Measurements from ENCODE around the gene TEDC1. TPM values are rescaled to one million over a fixed set of nuclear protein-coding genes. Genes with fewer than 3 reads are reported as not detected.

TEDC1 gene
- total and polyA plus RNA-seq, 3 experiments from 2014 or later: 14.7 to 56.5 (median 52.1) TPM

- Mint-ChIP-seq H3K36me3 (peaks cover 0 to 13% (median 0%) of the 10 kb centered on the region in 3 donors), H3K4me1 (peaks cover 0 to 10% (median 0%) of the 10 kb centered on the region in 3 donors), H3K27ac (no peak overlapping the region), H3K9me3 (no peaks in the 10 kb centered on the region), H3K4me3 (no peak overlapping the region), H3K27me3 (no peaks in the 10 kb centered on the region)
- no peak overlapping the region for H3K27ac ChIP-seq (ENCODE audit: low read depth, low read length)
- no peak overlapping the region for H3K4me3 ChIP-seq (ENCODE audit: low read length)
- H3K36me3 ChIP-seq (ENCODE audit: insufficient read depth, low read length): no peaks in the 10 kb centered on the region
- ChIA-PET CTCF (interaction anchor here (1.7 to 4.6 kb wide), 4 partner anchors 12 to 99 kb away, joined by 4 to 25 read pairs (median 4); no protein-coding TSS in a partner anchor), POLR2A (interaction anchor here (0.9 kb wide), 1 partner anchor 20 kb away, joined by 3 read pairs; no protein-coding TSS in a partner anchor)
- H3K4me1 ChIP-seq (ENCODE audit: insufficient read depth, low read length): peaks cover 7% of the 10 kb centered on the region
- H3K9me3 ChIP-seq (ENCODE audit: low read length): no peaks in the 10 kb centered on the region
- no peak for DNase-seq
- H3K27me3 ChIP-seq (ENCODE audit: insufficient read depth, low read length, poor library complexity, severe bottlenecking): no peaks in the 10 kb centered on the region
These were observed 21.3 kb upstream of the TEDC1 start for GRCh38 chr14:105469456-105470349.

- H3K9me3 Mint-ChIP-seq: no peaks in the 10 kb centered on the region
- H3K4me1 Mint-ChIP-seq: peaks cover 0 to 13% (median 0%) of the 10 kb centered on the region in 3 donors
- H3K27ac Mint-ChIP-seq: no peak overlapping the region
- Histone ChIP-seq H3K4me3 (ENCODE audit: low read length) (no peak overlapping the region), H3K4me1 (ENCODE audit: insufficient read depth, low read length) (peaks cover 15% of the 10 kb centered on the region), H3K9me3 (ENCODE audit: low read length) (no peaks in the 10 kb centered on the region), H3K27me3 (ENCODE audit: insufficient read depth, low read length, poor library complexity, severe bottlenecking) (no peaks in the 10 kb centered on the region), H3K27ac (ENCODE audit: low read depth, low read length) (no peak overlapping the region), H3K36me3 (ENCODE audit: insufficient read depth, low read length) (no peaks in the 10 kb centered on the region)
- H3K4me3 Mint-ChIP-seq: no peak overlapping the region
- ChIA-PET CTCF (interaction anchor here (1.7 to 8.5 kb wide), 4 partner anchors 11 to 100 kb away, joined by 4 to 63 read pairs (median 15); no protein-coding TSS in a partner anchor), POLR2A (no interaction called here)
- peaks cover 0 to 13% (median 0%) of the 10 kb centered on the region in 3 donors for H3K36me3 Mint-ChIP-seq
- DNase-seq: no peak
- H3K27me3 Mint-ChIP-seq: no peaks in the 10 kb centered on the region
These were observed 20.4 kb upstream of the TEDC1 start for GRCh38 chr14:105470350-105471296.

- Histone ChIP-seq H3K36me3 (ENCODE audit: insufficient read depth, low read length) (no peaks in the 10 kb centered on the region), H3K9me3 (ENCODE audit: low read length) (no peaks in the 10 kb centered on the region), H3K4me1 (ENCODE audit: insufficient read depth, low read length) (peaks cover 22% of the 10 kb centered on the region), H3K27ac (ENCODE audit: low read depth, low read length) (no peak overlapping the region), H3K27me3 (ENCODE audit: insufficient read depth, low read length, poor library complexity, severe bottlenecking) (no peaks in the 10 kb centered on the region), H3K4me3 (ENCODE audit: low read length) (no peak overlapping the region)
- peaks cover 0 to 13% (median 0%) of the 10 kb centered on the region in 3 donors for H3K36me3 Mint-ChIP-seq
- ChIA-PET CTCF (interaction anchor here (4.6 to 8.5 kb wide), 2 partner anchors 10 to 18 kb away, joined by 25 to 63 read pairs; no protein-coding TSS in a partner anchor), POLR2A (no interaction called here)
- no peak overlapping the region for H3K4me3 Mint-ChIP-seq
- peaks cover 0 to 19% (median 0%) of the 10 kb centered on the region in 3 donors for H3K4me1 Mint-ChIP-seq
- H3K9me3 Mint-ChIP-seq: no peaks in the 10 kb centered on the region
- no peak overlapping the region for H3K27ac Mint-ChIP-seq
- DNase-seq: no peak
- no peaks in the 10 kb centered on the region for H3K27me3 Mint-ChIP-seq
These were observed 19.7 kb upstream of the TEDC1 start for GRCh38 chr14:105471297-105471821.

DNA sequence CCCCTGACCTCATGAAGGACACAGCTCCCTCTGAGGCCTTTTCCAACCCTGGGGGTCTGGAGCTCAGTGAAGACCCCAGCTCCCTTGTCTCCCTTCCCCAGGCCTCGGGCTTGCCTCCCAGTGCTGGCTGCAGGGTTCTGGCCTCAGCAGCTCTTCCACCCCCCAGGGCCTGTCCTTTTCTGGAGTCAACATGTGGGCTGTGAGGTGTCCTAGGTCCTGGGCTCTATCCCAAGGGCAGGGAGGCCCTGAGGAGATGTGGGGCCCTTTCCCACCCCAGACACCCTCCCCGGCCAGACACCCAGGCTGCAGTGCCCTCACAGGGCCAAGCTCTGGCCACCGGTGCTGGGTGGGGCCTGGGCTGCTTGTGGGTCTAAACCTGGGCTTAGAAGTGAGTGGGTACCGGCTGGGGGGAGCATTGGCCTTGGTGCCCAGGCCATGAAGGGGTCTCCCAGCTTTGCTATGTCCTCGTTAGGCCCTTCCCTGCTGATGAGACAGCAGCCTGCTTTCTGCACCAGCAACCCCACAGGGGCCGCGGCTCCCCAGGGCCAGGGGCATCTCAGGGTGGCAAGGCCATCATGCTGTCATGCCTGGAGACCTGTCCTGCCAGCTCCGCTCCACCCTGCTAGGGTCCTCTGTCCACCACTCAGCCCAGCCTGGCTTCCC, 19.1 kb upstream of the TEDC1 start:
- Mint-ChIP-seq H3K4me1 (peaks cover 0 to 25% (median 0%) of the 10 kb centered on the region in 3 donors), H3K9me3 (no peaks in the 10 kb centered on the region), H3K36me3 (peaks cover 0 to 12% (median 0%) of the 10 kb centered on the region in 3 donors), H3K27me3 (no peaks in the 10 kb centered on the region), H3K27ac (no peak overlapping the region), H3K4me3 (peak overlapping the region in 2 of 7 donors; percentile 14 to 41)
- CTCF ChIA-PET: interaction anchor here (4.6 to 8.5 kb wide), 2 partner anchors 10 to 18 kb away, joined by 25 to 63 read pairs; no protein-coding TSS in a partner anchor
- no peaks in the 10 kb centered on the region for H3K27me3 ChIP-seq (ENCODE audit: insufficient read depth, low read length, poor library complexity, severe bottlenecking)
- DNase-seq: no peak
- H3K4me3 ChIP-seq (ENCODE audit: low read length): no peak overlapping the region
- H3K4me1 ChIP-seq (ENCODE audit: insufficient read depth, low read length): peaks cover 28% of the 10 kb centered on the region
- H3K27ac ChIP-seq (ENCODE audit: low read depth, low read length): no peak overlapping the region
- no peaks in the 10 kb centered on the region for H3K36me3 ChIP-seq (ENCODE audit: insufficient read depth, low read length)
- POLR2A ChIA-PET: no interaction called here
- no peaks in the 10 kb centered on the region for H3K9me3 ChIP-seq (ENCODE audit: low read length)

DNA sequence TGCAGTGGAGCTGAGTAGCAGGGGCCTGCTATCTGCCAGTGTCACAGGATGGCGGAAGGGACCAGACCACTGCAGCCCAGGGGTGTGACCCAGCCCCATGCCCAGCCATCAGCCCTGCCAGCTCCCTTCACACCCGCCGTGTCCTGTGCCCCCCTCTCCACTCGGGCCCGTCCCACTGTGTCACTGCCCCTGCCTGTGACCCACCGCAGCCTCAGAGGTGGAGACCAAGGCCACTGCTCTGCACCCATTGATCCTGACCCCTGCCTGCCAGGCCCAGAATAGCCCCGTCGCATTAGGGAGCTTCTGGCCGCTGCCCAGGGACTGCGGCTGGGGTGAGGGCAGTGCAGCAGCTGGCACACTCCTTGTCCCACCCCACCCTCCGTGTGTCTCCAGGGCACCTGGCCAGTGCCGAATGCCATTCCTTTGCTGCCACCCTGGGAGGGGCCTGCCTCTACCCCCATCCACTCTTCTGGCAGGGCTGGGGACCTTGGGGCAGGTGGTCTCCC, 18.5 kb upstream of the TEDC1 start:
- H3K36me3 Mint-ChIP-seq: peaks cover 0 to 8% (median 0%) of the 10 kb centered on the region in 3 donors
- peaks cover 5 to 31% (median 5%) of the 10 kb centered on the region in 3 donors for H3K4me1 Mint-ChIP-seq
- Histone ChIP-seq H3K4me1 (ENCODE audit: insufficient read depth, low read length) (peaks cover 34% of the 10 kb centered on the region), H3K27ac (ENCODE audit: low read depth, low read length) (no peak overlapping the region), H3K36me3 (ENCODE audit: insufficient read depth, low read length) (no peaks in the 10 kb centered on the region), H3K27me3 (ENCODE audit: insufficient read depth, low read length, poor library complexity, severe bottlenecking) (no peaks in the 10 kb centered on the region), H3K9me3 (ENCODE audit: low read length) (no peaks in the 10 kb centered on the region), H3K4me3 (ENCODE audit: low read length) (no peak overlapping the region)
- H3K27ac Mint-ChIP-seq: no peak overlapping the region
- ChIA-PET CTCF (interaction anchor here (4.6 to 8.5 kb wide), 2 partner anchors 9 to 17 kb away, joined by 25 to 63 read pairs; no protein-coding TSS in a partner anchor), POLR2A (no interaction called here)
- H3K4me3 Mint-ChIP-seq: peak overlapping the region in 4 of 7 donors; percentile 14 to 41 (median 30)
- H3K9me3 Mint-ChIP-seq: peaks cover 0 to 3% (median 0%) of the 10 kb centered on the region in 5 donors
- H3K27me3 Mint-ChIP-seq: peaks cover 0 to 3% of the 10 kb centered on the region in 2 donors
- peak in 1 of 5 donors; percentile 51 for DNase-seq

DNA sequence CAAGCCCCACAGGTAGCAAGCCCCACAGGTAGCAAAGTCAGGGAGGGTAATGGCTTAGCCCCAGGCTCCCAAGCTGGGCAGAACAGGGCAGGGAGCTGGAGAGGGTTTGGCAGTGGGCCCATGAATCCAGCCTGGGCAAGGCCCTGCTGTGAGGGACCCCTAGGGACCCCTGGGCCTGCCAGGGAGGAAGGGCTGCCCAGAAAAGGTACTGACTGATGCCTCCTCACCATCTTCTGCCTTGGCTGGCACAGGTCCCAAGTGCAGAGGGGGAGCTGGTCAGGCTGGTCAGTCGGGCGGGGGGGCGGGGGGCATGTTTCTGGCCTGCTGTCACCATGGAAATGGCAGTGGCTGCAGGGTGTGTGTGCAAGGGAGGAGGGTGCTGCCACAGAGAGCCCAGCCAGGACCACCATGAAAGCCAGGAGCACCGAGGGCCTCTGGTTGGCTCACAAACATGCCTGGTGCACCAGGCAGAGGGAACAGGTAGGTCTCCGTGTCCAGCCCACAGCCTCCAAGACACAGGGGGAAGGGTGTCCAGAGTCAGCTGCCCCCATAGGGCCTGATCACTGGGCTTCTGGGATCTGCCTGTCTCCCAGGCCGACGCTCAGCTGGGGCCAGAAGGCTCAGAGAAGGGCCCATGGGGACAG, 17.9 kb upstream of the TEDC1 start:
- Mint-ChIP-seq H3K27ac (peak overlapping the region in 1 of 8 donors; percentile 58), H3K4me1 (peaks cover 5 to 32% (median 7%) of the 10 kb centered on the region in 3 donors), H3K4me3 (peak overlapping the region in 5 of 7 donors; percentile 51 to 91 (median 71)), H3K36me3 (peaks cover 0 to 6% (median 0%) of the 10 kb centered on the region in 3 donors), H3K9me3 (peaks cover 0 to 3% (median 0%) of the 10 kb centered on the region in 5 donors), H3K27me3 (peaks cover 0 to 3% of the 10 kb centered on the region in 2 donors)
- Histone ChIP-seq H3K4me1 (ENCODE audit: insufficient read depth, low read length) (peaks cover 35% of the 10 kb centered on the region), H3K9me3 (ENCODE audit: low read length) (no peaks in the 10 kb centered on the region), H3K36me3 (ENCODE audit: insufficient read depth, low read length) (no peaks in the 10 kb centered on the region), H3K27me3 (ENCODE audit: insufficient read depth, low read length, poor library complexity, severe bottlenecking) (no peaks in the 10 kb centered on the region), H3K4me3 (ENCODE audit: low read length) (peak overlapping the region; percentile 40), H3K27ac (ENCODE audit: low read depth, low read length) (peak overlapping the region; percentile 38)
- DNase-seq: no peak
- POLR2A ChIA-PET: interaction anchor here (1.0 kb wide), 1 partner anchor 17 kb away, joined by 4 read pairs; no protein-coding TSS in a partner anchor
- CTCF ChIA-PET: interaction anchor here (4.6 to 8.5 kb wide), 2 partner anchors 8 to 17 kb away, joined by 25 to 63 read pairs; no protein-coding TSS in a partner anchor
